ENCODE measurements around the gene ZNF580. TPM values are rescaled to one million over a fixed set of nuclear protein-coding genes. Genes with fewer than 3 reads are reported as not detected.

ZNF580 gene
- total and polyA plus RNA-seq, 2 of the 13 experiments (the other 11 are each of a cell fraction or from before 2014, with no cell fraction given) = 4.4 to 6.0 TPM

DNA sequence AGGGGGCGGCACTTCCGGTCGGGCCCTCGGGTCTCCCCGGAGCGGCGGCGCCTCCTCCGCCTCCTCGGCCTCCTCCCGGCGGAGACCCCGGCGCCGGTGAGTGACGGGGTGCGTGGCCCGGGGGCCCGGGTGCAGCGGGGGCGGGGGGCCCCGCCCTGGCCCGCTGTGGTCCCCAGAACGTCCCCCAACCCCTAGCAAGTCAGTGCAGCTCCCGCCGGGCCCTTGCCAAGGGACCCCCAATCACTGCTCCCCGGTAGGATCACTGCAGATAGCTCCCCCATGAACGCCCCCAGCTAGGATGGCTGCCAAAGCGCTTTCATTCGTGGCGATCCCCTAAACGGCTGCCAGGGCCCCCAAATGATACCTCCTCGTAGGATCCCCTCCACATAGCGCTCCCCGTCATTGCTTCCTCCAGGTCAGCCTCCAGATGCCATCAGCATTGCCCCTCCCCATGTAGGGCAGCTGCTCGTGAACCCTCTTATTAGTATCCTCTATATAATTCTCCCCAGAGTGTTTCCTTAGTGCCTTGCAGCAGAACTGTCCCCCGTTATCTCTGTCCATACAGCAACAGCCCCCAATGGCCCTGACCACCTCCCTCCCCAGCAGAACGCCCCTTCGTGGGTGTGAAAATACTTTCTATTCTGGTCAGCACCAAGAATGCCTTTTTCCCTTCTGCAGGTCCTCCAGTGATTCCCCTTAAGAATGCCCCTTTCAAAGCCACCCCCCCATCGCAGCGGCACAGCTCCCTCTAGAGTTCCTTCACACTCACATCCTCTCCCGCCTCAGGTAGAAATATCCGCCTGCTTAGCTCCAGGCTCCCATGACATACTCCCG is 34.9 kb upstream of the ZNF580 start, which contains the start of gene ZNF865 (continued):
- TF ChIP-seq FOXK1 (CRISPR knock-in tag; IDR thresholded peaks at IDR 0.05; ENCODE audit: borderline replicate concordance, low read depth) (0 out of 2 replicates have a peak, but pooled peaks have one; percentile 2), CSRNP1 (CRISPR knock-in tag; IDR thresholded peaks at IDR 0.05) (no peak), ZNF383 (CRISPR knock-in tag; IDR thresholded peaks at IDR 0.05; ENCODE audit: borderline replicate concordance) (no peak), KAT7 (CRISPR knock-in tag; IDR thresholded peaks at IDR 0.05; ENCODE audit: borderline replicate concordance) (peak; percentile 60; the same call in 1 of the 2 replicates), POLR2AphosphoS5 (IDR thresholded peaks at IDR 0.05; ENCODE audit: low read depth, low read length) (no peak), MZF1 (CRISPR knock-in tag; IDR thresholded peaks at IDR 0.05; ENCODE audit: borderline replicate concordance) (no peak), ZFP36L1 (CRISPR knock-in tag; IDR thresholded peaks at IDR 0.05) (no peak), ZNF724P (CRISPR knock-in tag; IDR thresholded peaks at IDR 0.05; ENCODE audit: borderline replicate concordance) (no peak), SP2 (CRISPR knock-in tag; IDR thresholded peaks at IDR 0.05) (no peak), AFF4 (CRISPR knock-in tag; IDR thresholded peaks at IDR 0.05) (no peak), XRCC5 (optimal IDR thresholded peaks at IDR 0.05; ENCODE audit: low read length) (peak; percentile 79), ZBTB42 (CRISPR knock-in tag; IDR thresholded peaks at IDR 0.05) (no peak), NFIB (CRISPR knock-in tag; IDR thresholded peaks at IDR 0.05; ENCODE audit: borderline replicate concordance) (no peak), EHMT2 (IDR thresholded peaks at IDR 0.05; ENCODE audit: borderline replicate concordance, low read depth, low read length) (no peak), CREM (IDR thresholded peaks at IDR 0.05) (no peak), CREM (CRISPR knock-in tag; IDR thresholded peaks at IDR 0.05) (no peak), ZNF572 (CRISPR knock-in tag; IDR thresholded peaks at IDR 0.05) (no peak), ZNF605 (CRISPR knock-in tag; IDR thresholded peaks at IDR 0.05) (peak; percentile 67; the same call in 1 of the 2 replicates)
- TF ChIP-seq, protein P1, sequence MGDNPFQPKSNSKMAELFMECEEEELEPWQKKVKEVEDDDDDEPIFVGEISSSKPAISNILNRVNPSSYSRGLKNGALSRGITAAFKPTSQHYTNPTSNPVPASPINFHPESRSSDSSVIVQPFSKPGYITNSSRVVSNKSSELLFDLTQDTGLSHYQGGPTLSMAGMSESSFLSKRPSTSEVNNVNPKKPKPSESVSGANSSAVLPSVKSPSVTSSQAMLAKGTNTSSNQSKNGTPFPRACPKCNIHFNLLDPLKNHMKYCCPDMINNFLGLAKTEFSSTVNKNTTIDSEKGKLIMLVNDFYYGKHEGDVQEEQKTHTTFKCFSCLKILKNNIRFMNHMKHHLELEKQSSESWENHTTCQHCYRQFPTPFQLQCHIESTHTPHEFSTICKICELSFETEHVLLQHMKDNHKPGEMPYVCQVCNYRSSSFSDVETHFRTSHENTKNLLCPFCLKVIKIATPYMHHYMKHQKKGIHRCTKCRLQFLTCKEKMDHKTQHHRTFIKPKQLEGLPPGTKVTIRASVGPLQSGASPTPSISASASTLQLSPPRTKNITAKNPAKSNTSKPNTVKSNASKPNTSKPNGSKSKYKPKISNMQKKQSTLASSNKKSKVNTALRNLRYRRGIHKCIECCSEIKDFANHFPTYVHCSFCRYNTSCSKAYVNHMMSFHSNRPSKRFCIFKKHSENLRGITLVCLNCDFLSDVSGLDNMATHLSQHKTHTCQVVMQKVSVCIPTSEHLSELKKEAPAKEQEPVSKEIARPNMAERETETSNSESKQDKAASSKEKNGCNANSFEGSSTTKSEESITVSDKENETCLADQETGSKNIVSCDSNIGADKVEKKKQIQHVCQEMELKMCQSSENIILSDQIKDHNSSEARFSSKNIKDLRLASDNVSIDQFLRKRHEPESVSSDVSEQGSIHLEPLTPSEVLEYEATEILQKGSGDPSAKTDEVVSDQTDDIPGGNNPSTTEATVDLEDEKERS (CRISPR knock-in tag; IDR thresholded peaks at IDR 0.05) = 0 out of 2 replicates have a peak, but pooled peaks have one; percentile 23
